Stimulated activated CD8-positive, alpha-beta memory T cell treated with anti-CD3 and anti-CD28 coated beads, Interleukin-4, amount 100 ng/mL, for 1 hour (primary cell): ENCODE measurements around the gene WNT2.

Experiments used
- DNase-seq, 2 donors: peaks; one replicate each; pipeline ENCODE4 v3.0.0-alpha.2; 2020; ENCODE audit warnings: low read depth in 2 of 2, low spot score in 1 of 2

Gene WNT2

DNA sequence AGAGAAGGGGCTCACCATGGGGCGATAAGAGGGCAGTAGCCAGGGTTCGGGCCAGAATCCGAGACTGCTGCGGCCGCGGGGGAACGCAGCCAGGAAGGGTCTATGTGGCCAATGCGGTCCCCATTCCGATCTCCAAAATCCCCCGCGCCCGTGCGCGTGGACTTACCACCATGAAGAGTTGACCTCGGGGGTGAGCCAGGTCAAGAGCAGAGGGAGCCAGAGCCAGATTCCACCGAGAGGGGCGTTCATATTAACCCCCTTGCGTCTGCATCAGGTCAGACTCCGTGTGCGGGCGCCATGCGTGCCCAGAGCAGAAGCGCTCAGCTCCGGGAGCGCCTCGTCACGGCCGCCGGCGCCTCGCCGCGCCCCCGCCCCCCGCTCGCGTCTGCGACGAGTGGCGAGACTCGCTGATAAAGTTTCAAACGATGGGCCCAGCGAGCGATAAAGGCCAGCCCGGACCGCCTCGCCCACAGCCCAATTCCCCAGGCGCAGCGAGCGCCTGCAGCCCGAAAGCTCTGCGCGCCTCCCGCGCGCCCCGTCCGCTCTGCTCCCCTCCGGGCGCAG lies at the start of gene WNT2:
Gene WNT2 (minus strand): TSS at position 318 of the 564 bp plus-strand sequence. CDS start 69 bp downstream, at position 249.
- DNase-seq = no peak

DNA sequence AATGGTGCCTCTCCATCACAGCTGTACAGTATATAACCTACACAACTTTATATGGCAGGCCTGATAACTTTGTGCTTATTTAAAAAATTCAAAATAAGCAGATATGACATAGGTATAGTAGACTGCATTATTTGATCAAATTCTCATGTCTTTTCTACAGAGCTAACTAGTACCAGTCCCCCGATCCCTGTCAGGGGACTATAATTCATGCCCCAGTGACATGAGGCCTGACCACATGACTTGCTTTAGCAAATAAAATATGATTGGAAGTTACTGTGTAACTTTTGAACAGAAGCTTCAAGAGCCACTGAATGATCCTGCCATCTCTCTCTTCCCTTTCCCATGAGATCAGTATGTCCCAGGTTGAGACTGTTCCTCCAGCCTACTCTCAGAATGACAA lies 49.2 kb upstream of the WNT2 start:
- no peak for DNase-seq

DNA sequence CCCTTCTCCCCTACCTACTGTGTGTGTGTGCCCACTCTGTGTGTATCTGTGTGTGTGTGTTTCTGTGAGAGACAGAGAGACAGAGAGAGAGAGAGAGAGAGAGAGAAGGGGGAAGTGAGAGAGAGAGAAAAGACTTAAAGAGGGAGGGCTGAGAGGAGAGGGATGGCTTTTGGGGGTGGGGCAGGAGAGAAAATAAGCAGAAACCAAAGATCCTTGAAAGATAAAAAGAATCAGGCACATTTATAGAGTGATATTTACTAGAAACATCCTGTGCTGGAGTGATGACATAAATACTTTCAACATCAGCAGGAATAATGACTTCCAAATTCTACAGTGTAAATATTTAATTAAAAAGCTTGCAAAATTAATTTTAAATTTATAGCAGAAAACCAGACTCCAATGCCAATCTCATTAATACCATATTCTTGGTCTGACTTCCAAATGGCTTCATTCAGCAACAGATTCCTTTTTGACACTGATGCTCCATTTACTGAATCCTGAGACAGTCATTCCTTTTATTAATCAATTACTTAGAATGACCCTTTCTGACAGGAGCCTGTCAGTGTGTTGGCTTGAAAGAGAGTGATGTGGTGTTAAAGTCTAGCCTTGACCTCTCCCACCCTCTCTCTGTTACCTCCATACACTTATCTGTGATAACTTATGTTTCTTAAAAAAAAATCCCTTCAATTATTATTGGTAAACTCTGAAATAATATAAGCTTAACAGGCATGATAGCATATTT lies 41.7 kb upstream of the WNT2 start:
- DNase-seq = no peak

DNA sequence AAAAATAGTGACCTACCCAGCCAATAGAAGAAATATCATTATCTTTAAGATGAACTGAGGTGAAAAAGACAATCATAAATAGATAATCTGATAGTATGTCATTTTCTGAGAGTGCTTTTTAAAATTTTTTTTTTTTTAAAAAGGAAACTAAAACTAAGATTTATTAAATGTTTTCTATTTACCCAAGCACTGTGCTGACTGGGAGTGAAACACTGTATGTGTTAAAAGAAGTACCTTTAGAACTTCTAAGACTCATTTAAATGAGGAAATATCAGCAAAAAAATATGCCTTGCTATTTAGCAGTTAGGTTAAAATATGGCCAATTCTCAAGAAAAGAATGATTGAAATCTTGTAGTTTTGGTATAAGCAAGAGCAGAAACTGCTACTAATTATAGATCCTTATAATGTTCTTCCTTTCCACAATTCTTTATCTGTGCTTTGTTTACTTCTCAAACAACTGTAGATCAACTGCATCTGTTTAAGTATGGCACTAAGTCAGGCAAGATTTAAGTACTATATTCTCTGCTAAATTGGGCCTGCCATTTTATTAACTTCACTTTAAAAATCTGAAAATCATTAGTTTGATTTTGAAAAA lies 39.5 kb upstream of the WNT2 start:
- DNase-seq = no peak

DNA sequence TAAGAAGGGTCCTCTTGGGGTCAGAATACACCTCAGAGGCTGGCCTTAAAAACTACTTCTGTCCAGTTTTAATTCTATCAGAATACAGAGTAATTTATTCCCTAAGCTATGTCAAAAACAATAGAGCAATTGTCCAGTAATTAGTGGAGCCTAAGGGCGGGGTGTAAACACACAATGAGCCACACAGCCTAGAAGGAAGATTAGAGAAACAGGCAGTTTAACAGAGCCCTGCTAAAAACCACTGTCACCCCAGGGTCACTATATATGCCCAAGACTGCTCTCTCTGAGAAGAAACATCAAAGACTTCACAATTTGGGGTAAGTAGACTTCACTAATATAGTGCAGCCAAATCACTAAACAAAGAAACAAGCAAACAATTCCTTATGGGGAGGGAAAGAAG lies 27.2 kb upstream of the WNT2 start:
- DNase-seq = no peak

DNA sequence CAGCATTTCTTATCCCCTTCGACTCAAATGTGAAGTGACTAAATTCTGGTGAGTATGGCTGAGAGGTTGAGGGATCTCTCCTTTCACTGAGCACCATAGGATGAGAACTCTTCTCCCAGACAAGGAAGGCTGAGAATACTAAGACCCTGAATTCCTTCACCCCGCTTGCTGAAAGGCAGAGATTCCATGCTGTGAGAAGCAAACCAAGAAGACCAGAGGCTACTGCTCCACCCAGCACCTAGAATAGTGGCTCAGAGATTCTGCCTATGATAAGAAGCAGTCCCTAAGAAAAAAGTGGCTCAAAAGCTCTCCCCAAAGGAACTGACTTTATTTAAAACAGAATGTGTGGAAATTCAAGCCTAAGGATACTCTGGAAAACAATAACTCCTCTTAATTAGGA lies 26.7 kb upstream of the WNT2 start:
- DNase-seq = no peak

DNA sequence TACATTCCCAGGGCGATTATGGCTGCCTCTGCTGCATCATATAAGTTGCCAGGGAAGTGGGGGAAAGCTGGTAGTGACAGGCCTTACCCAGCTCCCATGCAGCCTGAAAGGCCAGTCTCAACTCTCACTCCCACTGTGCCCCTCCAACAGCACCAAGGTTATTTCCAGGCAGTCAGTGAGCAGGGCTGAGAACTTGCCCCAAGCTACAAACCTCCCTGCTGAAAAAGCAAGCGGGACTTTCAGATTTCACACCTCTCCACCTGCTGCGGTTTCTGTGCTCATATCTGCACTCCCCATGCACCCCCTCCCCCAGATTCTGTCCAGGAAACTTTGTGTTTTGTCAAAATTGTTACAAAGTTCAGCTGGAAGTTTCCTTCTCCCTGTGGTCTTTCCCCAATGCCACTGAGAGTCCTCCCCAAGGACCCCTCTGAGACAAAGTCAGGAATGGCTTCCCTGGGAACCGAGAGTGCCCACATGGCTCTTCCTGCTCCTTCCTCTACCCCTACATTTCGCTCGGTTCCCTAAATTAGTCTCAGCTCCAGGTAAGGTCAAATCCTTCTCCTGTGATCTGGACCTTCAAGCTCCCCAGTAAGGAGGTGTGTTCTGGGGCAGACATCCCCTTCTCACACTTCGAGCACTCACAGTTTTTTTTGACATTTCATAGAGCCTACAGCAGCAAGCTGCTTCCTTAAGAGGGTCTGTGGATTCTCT lies 25.3 kb upstream of the WNT2 start:
- no peak for DNase-seq

DNA sequence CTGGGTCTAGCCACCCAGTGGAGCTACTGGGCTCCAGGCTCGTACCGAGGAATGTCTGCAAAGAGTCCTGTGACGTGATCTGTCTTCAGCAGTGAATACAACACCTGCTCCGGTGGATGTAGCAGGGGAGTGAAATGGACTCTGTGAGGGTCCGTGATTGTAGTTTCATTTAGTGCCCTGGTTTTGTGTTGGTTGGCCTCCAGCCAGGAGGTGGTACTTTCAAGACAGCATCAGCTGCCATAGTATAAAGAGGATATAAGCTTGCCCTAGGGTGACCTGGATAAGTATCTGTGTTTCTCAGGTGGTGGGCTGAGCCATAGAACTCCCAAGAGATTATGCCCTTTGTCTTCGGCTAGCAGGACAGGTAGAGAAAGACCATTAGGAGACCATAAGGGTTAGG lies 24.6 kb upstream of the WNT2 start:
- DNase-seq = no peak

DNA sequence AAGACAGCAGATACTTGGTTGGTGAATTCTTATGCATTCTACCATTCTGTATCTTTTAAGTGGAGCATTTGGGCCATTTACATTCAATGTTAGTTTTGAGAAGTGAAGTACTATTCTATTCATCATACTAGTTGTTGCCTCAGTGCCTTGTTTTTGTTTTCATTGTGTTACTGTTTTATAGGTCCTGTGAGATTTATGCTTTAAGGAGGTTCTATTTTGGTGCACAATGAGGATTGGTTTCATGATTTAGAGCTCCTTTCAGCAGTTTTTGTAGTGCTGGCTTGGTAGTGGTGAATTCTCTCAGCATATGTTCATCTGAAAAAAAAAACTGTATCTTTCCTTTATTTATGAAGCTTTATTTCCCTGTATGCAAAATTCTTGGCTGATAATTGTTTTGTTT lies 23.3 kb upstream of the WNT2 start:
- DNase-seq = no peak

DNA sequence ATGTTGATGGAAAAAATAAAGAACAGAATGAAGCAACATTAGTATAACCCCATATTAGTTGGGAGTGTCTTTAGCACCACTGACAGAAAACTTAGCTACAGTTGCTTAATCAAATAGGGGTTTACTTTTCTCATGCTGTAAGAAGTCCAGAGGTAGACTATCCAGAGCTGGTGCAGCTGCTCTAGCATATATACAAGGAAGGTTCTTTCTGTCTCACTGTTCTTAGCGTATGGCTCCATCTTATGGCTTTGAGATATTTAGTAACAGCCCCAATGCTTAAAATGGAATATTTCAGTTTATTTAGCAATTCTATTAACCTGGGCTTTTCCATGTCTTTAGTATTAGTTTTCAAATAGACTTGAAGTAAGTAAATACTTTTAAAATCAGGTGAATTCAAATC lies 15.2 kb upstream of the WNT2 start:
- no peak for DNase-seq

DNA sequence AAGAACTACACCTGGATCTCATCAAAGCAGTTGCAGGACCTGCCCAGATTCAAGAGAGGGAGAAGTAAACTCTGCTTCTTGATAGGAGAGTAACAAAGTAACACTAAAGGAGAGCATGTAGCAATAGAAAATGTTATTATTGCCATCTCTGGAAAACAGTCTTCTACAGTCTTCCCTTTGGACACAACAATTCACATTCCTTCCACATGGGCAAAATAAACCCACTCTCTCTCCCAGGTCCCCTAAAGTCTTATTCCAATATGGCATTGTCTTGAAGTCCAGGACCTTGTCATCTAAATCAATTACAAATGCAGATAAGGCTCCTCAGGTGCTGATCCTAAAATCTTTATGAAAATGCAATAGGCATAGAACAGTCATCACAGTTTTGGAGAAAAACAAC lies 10.3 kb upstream of the WNT2 start:
- no peak for DNase-seq

DNA sequence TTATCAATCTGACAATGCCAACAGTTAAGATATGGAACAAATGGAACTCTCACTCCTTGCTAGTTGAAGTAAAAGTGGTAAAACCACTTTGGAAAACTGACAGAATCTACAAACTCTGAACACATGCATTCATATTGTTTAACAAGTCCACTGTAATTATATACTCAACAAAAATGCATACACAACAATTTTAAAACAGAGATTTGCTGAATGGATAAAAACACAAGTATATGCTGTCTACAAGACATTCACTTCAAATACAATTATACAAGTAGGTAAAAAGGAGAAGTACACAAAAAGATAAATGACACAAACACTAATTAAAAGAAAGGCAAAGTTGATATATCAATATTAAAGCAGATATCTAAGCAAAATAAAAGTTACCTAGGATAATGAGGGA lies 9.2 kb upstream of the WNT2 start:
- DNase-seq = no peak

DNA sequence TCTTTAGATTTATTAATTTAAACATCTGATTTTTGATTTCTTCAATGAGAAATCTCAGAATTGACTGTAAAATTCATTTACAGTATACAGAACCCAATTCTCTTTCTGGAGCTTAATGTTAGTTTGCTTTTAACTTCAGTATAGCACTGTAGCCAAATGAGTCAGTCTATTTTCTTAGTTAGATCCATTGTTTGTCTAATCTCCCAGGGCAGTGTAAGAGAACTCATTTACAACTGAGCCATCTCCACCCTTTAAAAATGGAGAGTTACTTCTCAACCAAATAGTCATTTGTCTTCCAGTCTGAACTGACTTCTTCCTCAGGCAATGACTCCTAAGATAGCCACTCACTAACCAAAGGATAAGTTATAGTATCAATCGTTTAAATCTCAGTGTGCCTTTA lies 3.0 kb upstream of the WNT2 start:
- no peak for DNase-seq

DNA sequence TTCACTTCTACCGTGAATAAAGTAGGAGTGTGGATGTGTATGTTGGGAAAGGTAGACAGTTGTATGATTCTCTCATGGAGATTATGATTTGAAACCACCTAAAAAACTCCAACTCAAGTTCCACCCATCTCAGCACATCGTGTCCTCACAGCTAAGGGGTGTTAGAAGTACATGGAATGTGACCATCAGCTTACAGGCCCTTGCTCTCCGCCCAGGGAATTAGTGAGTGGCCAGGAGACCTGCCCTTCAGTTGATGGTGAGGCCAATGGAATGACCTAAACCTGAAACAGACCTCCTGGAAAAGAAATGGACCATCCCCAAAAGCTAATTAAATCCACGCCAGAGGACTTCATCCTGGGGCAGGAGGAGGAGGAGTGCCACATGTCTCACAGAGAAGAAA lies 2.1 kb upstream of the WNT2 start:
- DNase-seq = no peak

DNA sequence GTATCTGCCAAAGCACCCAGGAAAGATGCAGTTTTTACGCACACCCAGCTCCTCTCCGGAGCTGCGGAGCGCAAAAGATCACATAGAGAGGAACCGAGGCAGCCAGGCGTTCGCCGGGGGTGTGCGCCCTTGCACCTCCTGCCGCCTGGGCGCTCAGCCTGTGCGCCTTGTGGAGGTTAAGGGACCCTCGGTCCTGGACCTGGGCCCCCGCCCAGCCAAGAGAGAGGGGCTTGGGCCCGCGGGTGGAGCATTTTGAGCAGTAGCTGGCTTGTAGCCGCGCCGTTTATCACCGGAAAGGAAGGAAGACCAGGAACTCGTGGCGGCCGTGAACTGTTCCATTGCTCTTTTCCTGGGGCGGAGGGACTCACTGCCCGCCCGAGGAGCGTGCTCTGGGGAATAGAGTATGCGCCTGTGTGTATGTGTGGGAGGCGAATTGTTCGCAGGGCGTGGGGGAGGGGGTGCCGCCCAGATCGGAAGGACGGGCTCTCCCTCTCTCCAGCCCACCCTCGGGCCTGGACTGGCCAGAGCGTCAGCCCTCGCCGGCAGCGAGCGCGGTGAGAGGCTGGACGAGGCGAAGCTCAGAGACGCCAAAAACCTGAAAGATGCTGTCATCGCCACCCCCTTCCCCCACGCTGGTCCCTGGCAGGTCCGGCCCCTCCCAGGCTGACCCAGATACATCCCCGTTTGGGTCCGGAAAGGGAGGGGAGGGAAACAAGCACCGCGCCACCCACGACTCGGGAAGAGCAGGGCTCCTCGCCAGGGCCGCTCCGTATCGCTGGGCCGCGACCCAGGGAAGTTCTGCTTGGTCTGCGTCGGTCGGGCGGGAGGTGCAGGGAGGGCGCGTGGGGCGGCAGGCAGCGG lies 1.2 kb upstream of the WNT2 start:
- DNase-seq = no peak

DNA sequence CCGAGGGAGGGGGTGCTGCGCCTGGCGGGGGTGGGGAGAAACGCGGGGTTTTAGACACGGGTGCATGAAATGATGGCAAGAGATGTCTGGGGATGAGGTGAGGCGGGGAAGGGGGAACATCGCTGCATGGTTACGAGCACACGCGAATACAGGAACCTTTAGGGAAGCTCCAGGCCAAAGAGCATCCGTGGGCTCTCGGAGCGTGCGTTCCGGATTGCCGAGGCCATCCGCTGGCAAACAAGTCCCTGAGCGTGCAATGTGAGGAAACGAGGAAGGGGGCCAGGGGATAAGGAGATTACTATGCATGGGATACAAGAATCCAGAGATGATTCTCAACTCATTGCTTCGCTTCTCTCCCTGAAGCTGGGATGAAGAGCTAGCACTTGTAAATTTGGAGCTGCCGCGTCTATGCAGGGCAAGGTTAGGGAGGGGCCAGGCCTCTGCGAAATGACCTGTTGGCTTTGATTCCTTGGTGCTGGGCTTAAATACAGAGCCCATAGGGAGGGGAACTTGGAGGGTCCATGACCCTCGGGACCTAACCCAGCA lies 520 bp upstream of the WNT2 start:
- no peak for DNase-seq

DNA sequence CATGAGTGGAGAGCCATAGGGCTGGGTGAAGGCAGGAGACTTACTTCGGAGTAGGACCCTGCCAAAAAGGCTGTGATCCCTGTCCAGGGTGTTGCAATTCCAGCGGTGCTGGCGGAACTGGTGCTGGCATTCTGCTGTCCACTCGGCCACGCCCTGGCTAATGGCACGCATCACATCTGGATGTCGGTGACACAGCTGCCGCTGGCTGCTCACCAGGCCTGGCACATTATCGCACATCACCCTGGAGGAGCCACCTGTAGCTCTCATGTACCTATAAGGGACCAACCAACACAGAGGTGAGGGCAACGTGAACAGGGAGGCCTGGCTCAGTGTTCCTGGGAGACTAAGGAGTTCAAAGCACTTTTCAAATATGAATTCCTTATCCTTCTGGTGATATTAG lies 2.3 kb downstream of the WNT2 start:
- no peak for DNase-seq

DNA sequence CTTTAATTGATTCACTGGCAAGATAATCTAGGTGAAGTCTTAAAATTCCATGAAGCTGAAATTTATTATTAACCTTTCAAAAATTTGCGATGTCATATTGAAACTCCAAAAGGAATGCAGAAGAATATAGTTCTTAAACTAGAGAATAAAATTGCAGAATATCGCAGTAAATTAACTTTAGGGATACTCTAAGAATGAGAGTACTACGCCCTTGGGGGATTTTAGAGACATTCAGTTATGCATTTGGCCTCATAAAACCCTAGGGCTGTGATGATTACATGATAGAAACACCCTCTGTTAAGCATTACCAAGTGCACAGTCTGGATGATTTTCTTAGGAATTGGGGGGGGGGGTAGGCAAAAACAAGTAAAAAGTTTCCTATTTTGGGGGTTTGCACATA lies 3.7 kb downstream of the WNT2 start:
- no peak for DNase-seq

DNA sequence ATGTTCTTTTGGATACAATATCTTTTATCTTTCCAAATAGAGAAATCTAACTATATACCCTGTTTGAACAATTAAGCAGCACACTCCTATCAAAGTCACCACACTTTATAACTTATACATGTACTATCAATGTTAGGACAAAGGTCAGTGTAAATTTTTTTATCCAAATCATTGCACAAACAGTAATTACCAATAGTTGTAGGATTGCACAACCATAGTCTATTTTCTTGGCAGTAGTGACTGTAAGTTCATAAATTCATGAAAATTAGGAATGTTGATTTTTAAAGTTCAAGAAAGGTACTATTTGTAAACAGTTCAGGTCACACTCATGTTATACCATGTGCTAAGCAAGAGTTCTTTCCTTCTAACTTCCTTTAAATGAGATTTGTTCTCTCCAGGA lies 9.3 kb downstream of the WNT2 start:
- no peak for DNase-seq

DNA sequence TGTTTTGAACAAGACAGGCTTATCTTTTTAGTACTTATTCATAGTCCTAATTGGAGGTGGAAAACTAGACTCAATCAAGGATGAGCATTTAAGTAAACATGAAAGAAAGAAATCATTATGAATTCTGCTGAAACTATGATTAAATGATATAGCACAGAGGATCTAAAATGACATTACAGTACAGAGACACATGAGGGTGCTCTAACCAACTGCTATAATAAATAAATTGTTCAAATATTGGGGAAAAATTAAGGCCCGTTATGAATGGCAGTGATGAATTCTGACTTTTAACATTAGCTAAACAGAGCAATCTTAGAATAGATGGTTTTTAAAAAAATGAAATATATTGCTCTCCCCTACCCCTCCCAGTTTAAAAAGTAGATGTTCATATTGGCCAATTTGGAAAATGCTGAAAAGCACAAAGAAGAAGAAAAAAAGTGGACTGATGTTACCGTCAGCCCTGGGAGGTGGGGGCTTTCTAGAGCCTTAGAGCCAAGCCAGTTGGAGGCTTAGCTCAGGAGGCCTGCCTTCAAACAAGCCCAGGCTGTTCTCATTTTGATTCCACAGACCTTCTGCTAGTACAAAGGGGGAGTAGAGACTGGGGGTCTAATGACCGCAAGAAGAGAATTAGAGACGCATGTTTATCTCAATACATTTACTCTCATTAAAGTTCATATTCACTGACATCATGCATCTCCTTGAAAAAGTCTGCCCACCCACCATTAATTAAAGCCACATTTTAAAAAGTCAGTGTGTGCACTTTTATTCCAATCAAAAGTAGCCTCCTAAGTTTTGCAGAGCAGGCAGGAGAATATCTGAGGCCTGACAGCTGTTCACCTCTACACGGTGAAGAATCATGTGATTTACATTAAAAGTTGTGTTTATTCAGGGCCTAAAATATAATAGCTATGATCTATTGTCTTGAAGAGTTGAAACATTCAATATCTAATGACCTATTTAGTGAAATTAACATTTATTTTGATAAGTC lies 10.0 kb downstream of the WNT2 start:
- no peak for DNase-seq
